Body of pancreas (tissue), 4 donors: Measurements from ENCODE around the gene BABAM2. TPM values are rescaled to one million over a fixed set of nuclear protein-coding genes. Genes with fewer than 3 reads are reported as not detected.

Experiments used
- ATAC-seq: fragments of 150-250 bp; one replicate; pipeline ENCODE4 v1.9.1; 2016
- DNase-seq, 4 donors: peaks; one replicate each; pipeline ENCODE4 v3.0.0-alpha.2; 2019
- H3K27ac ChIP-seq, 4 donors: fragments of 200-600 bp; sonication (generic); 1 replicate in 3 of 4; 2 replicates in 1 of 4; pipeline versions ENCODE4 v1.5.1 to v1.6.1; 2016 to 2019; ENCODE audit warnings: mild to moderate bottlenecking in 1 of 4, mixed read lengths in 1 of 4, moderate library complexity in 1 of 4
- H3K27me3 ChIP-seq, 2 donors: fragments of 200-600 bp; sonication (generic); one replicate each; pipeline ENCODE4 v1.6.0; 2016; ENCODE audit warnings: mild to moderate bottlenecking in 1 of 2
- H3K36me3 ChIP-seq, 2 donors: fragments of 200-600 bp; sonication (generic); replicated peaks in 1 of 2; 2 replicates each; pipeline ENCODE4 v1.5.1; 2016; ENCODE audit warnings: low read depth in 2 of 2; ENCODE audit not compliant: insufficient read depth in 1 of 2
- H3K4me1 ChIP-seq: fragments of 200-600 bp; sonication (generic); one replicate; pipeline ENCODE4 v1.6.0; 2016
- H3K4me3 ChIP-seq, 2 donors: fragments of 200-600 bp; sonication (generic); 1 replicate in 1 of 2; 2 replicates in 1 of 2; pipeline ENCODE4 v1.5.1; 2016 to 2019
- H3K9me3 ChIP-seq, 3 donors: fragments of 200-600 bp; sonication (generic); 1 replicate in 2 of 3; 2 replicates in 1 of 3; pipeline ENCODE4 v1.5.1; 2016
- POLR2A ChIP-seq, 3 donors: fragments of 450-650 bp; IDR thresholded peaks; one replicate each; pipeline ENCODE4 v1.6.1; 2016; ENCODE audit warnings: antibody characterized with exemption in 3 of 3, mild to moderate bottlenecking in 2 of 3
- WGBS, 2 donors: methylation state at CpG; one replicate each; pipeline ENCODE4 v1.1.5; 2017; 5-methylcytosine and 5-hydroxymethylcytosine counted together
- intact Hi-C: fragments of 100-400 bp; cut with DNase I; formaldehyde crosslinking; loops from one replicate; pipeline ENCODE4 v1.15.1; 2023
- total RNA-seq, 2 donors: library from RNA; depleted of rRNA; stranded (reverse); fragments of >200 nt; gene quantifications; one replicate each; pipeline ENCODE4 v1.1.0, GENCODE V29; 2016
- TF ChIP-seq, protein P1 (sequence below), 7 experiments: fragments of 450-650 bp in 4 of 7; fragments of 200-600 bp in 3 of 7; sonication (generic) in 3 of 7; IDR thresholded peaks; one replicate each; pipeline ENCODE4 v1.5.1; 2016 to 2019; ENCODE audit warnings: antibody characterized with exemption in 7 of 7

Gene BABAM2
- total RNA-seq, 2 donors from 2014 or later, result 20.5 to 22.4 TPM

DNA sequence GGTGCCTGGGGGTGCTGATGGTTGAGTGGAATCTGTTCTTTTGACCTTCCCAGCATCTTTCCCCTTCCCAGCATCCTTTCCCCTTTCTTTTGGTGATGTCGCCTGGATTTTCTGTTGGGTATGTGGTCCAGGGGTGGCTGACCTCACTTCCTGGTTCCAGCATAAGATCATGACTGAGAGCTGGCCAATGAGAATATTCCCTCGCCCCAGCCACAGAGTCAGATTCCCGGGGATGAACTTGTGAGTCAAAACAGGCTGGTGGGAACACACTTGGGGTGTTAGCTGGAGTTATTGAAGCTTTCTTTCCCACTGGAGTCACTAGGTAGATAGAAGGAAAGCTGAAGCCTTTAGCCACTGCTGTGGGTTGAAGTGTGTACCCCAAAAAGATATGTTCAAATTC is 474.1 kb downstream of the BABAM2 start:
- no peak for ATAC-seq
- H3K27me3 ChIP-seq, result no peaks in the 10 kb centered on the region
- no peak overlapping the region for H3K27ac ChIP-seq
- DNase-seq, result no peak
- intact Hi-C loops, result no loop called here
- H3K9me3 ChIP-seq, result no peaks in the 10 kb centered on the region
- H3K4me3 ChIP-seq, result no peak overlapping the region
- no peaks in the 10 kb centered on the region for H3K4me1 ChIP-seq
- WGBS, 2 donors, result 85 to 88% methylated on average over 3 of the region's 3 CpGs
- TF ChIP-seq POLR2A (IDR thresholded peaks at IDR 0.05), result no peak
- TF ChIP-seq, protein P1, sequence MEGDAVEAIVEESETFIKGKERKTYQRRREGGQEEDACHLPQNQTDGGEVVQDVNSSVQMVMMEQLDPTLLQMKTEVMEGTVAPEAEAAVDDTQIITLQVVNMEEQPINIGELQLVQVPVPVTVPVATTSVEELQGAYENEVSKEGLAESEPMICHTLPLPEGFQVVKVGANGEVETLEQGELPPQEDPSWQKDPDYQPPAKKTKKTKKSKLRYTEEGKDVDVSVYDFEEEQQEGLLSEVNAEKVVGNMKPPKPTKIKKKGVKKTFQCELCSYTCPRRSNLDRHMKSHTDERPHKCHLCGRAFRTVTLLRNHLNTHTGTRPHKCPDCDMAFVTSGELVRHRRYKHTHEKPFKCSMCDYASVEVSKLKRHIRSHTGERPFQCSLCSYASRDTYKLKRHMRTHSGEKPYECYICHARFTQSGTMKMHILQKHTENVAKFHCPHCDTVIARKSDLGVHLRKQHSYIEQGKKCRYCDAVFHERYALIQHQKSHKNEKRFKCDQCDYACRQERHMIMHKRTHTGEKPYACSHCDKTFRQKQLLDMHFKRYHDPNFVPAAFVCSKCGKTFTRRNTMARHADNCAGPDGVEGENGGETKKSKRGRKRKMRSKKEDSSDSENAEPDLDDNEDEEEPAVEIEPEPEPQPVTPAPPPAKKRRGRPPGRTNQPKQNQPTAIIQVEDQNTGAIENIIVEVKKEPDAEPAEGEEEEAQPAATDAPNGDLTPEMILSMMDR (IDR thresholded peaks at IDR 0.05), result no peak
- H3K36me3 ChIP-seq, result no peaks in the 10 kb centered on the region

DNA sequence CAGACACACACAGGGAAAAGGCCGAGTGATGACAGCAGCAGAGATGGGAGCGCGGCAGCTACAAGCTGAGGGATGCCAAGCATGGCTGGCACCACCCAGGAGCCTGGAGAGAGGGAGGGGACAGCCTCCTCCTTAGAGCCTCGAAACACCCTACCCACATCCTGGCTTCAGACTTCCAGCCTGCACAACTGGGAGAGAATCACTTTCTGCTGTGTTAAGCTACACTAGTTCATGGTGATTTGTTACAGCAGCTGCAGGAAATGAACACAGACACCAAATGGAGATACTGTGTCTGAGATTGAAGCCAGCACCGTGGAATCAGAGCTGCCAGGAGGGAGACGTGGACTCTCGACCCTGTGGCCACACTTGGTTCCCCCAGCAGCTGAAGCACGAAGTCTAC is 474.6 kb downstream of the BABAM2 start:
- no peaks in the 10 kb centered on the region for H3K27me3 ChIP-seq
- H3K4me1 ChIP-seq, result no peaks in the 10 kb centered on the region
- WGBS, 2 donors, result 88 to 90% methylated on average over 8 of the region's 8 CpGs
- DNase-seq, result no peak
- no peak for TF ChIP-seq POLR2A (IDR thresholded peaks at IDR 0.05)
- TF ChIP-seq, protein P1 (IDR thresholded peaks at IDR 0.05), result no peak
- H3K36me3 ChIP-seq, result no peaks in the 10 kb centered on the region
- H3K9me3 ChIP-seq, result no peaks in the 10 kb centered on the region
- ATAC-seq, result no peak
- H3K4me3 ChIP-seq, result no peak overlapping the region
- H3K27ac ChIP-seq, result no peak overlapping the region
- intact Hi-C loops, result no loop called here

DNA sequence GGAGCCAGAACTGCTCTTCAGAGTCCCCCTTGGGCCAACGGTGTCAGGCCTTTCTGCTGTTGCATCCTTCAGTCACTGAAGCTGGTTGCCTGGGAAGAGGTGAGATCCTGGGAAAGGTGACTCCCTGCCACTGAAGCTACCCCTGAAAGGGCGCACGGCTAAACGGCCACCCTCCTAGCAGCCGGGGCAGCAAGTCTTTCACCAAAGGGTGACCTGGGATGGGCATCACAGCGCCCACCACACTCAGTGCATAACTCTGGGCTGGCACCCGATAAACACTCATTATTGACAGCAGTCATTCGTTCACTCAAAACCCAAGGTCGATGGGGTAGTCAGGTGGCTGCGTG is 475.6 kb downstream of the BABAM2 start:
- intact Hi-C loops, result no loop called here
- DNase-seq, result no peak
- no peaks in the 10 kb centered on the region for H3K4me1 ChIP-seq
- no peaks in the 10 kb centered on the region for H3K27me3 ChIP-seq
- H3K9me3 ChIP-seq, result no peaks in the 10 kb centered on the region
- no peaks in the 10 kb centered on the region for H3K36me3 ChIP-seq
- no peak overlapping the region for H3K27ac ChIP-seq
- 84 to 95% methylated on average over 10 of the region's 10 CpGs for WGBS, 2 donors
- ATAC-seq, result no peak
- TF ChIP-seq, protein P1 (IDR thresholded peaks at IDR 0.05), result no peak
- TF ChIP-seq POLR2A (IDR thresholded peaks at IDR 0.05), result no peak
- no peak overlapping the region for H3K4me3 ChIP-seq

DNA sequence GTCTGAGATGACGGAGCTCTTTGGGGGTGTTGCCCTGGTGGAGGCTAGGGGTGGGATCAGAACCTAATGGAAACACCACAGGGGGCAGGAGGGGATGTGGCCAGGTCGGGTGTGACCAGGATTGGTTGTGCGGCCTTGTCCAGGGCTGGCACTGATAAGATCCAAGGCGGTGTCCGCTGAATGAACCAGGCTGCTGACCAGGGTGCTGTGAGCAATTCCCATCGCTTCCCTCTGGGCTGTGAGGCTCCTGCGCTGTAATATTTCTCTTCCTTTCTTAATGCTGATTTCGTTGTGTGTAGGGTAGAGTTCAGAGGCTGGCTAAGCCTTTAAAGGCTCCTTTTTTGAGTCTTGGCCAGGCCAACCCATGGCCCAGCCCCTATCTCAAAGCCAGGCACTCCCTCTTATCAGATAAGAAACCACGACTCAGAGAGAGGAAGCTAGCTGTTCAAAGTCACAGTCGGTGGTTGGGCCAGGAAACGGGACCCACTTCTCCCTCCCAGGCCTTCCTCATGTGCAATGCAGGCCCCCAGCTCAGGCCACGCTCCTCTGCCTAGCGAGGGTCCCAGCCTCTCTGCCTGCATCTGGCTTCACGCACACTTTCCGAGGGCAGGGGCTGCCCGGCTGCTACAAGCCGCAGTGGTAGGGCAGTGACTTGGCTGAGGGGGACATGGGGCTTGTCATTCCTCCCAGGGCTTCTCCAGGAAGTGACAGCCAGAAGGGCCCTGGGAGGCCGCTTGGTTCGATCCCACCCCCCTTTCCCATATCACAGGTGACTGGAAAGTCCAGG is 476.2 kb downstream of the BABAM2 start:
- H3K27me3 ChIP-seq, result no peaks in the 10 kb centered on the region
- no peaks in the 10 kb centered on the region for H3K4me1 ChIP-seq
- 55 to 60% methylated on average over 14 to 19 of the region's 19 CpGs for WGBS, 2 donors
- no peaks in the 10 kb centered on the region for H3K9me3 ChIP-seq
- H3K4me3 ChIP-seq, result no peak overlapping the region
- DNase-seq, result peak in 1 of 4 donors; percentile 31
- ATAC-seq, result no peak
- intact Hi-C loops, result no loop called here
- no peak overlapping the region for H3K27ac ChIP-seq
- no peak for TF ChIP-seq POLR2A (IDR thresholded peaks at IDR 0.05)
- TF ChIP-seq, protein P1 (IDR thresholded peaks at IDR 0.05), result no peak
- no peaks in the 10 kb centered on the region for H3K36me3 ChIP-seq
